PC-3 (cell line): ENCODE results near the gene TRIM44.

Experiments used
- CTCF ChIP-seq: fragments of 300-600 bp; sonication (generic); conservative IDR thresholded peaks from 2 replicates; pipeline ENCODE4 v1.5.1; 2017; ENCODE audit warnings: antibody characterized with exemption, low read depth, mild to moderate bottlenecking, low read length
- EZH2 ChIP-seq: fragments of 300-600 bp; sonication (generic); IDR thresholded peaks from one replicate; pipeline ENCODE4 v1.6.1; 2017; ENCODE audit warnings: antibody characterized with exemption, mild to moderate bottlenecking, low read length; ENCODE audit not compliant: unreplicated experiment

DNA sequence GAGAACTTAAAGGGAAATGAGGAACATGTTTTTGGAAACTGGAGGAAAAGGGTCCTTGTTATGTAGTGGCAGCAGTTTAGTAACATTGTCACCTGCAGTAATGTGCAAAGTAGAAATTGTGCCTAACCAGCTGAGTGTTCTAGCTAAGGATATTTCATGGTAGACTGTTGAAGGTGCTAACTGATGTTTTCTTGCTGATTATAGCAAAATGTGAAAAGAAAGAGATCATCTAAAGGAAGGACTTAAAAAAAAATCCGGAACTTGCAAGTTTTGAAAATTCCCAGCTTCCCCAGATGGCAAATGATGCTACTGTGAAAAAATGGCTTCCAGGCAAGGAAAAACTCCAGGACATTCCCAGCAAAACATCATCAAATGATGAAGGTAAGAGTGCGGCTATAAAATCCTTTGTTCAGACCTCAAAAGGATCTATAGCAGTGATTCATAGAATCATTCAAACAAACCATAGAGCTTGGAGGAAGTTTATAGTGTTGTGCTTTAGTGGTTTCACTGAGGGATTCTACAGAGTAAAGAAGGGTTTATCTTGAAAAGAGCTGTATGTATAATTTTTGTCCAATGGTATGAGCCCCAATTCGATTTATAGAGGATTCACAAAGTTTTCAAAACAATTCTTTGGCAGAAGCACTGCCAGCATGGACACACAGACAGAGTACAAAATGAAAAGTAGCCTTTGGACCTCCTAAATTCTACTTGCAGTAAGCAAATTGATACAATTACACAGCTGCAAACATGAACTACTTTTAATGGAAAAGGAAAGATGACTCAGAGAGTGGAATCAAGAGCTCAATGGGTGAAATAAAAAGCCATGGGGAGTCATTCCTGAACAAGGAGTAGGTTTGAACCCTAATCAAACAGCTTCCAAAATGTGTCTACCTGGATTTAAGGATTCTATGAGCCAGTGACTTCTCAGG lies 4.3 kb upstream of the TRIM44 start:
- no peak for TF ChIP-seq CTCF
- no peak for TF ChIP-seq EZH2
